ENCODE results near the gene GLIPR2.

GRCh38 chr9:36118201-36118600 is 18.3 kb upstream of the GLIPR2 start:
- no peak for TF ChIP-seq CREB1 (CRISPR knock-in tag; IDR thresholded peaks at IDR 0.05; ENCODE audit: low read depth)
- TF ChIP-seq, protein P1, sequence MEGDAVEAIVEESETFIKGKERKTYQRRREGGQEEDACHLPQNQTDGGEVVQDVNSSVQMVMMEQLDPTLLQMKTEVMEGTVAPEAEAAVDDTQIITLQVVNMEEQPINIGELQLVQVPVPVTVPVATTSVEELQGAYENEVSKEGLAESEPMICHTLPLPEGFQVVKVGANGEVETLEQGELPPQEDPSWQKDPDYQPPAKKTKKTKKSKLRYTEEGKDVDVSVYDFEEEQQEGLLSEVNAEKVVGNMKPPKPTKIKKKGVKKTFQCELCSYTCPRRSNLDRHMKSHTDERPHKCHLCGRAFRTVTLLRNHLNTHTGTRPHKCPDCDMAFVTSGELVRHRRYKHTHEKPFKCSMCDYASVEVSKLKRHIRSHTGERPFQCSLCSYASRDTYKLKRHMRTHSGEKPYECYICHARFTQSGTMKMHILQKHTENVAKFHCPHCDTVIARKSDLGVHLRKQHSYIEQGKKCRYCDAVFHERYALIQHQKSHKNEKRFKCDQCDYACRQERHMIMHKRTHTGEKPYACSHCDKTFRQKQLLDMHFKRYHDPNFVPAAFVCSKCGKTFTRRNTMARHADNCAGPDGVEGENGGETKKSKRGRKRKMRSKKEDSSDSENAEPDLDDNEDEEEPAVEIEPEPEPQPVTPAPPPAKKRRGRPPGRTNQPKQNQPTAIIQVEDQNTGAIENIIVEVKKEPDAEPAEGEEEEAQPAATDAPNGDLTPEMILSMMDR (conservative IDR thresholded peaks at IDR 0.05; ENCODE audit: low read depth in 2 of 2) = no peak
- no peak for TF ChIP-seq EZH2 (IDR thresholded peaks at IDR 0.05; ENCODE audit: low read depth, unreplicated experiment)
- TF ChIP-seq JUNB (IDR thresholded peaks at IDR 0.05; ENCODE audit: unreplicated experiment) = no peak
- TF ChIP-seq, protein P2, sequence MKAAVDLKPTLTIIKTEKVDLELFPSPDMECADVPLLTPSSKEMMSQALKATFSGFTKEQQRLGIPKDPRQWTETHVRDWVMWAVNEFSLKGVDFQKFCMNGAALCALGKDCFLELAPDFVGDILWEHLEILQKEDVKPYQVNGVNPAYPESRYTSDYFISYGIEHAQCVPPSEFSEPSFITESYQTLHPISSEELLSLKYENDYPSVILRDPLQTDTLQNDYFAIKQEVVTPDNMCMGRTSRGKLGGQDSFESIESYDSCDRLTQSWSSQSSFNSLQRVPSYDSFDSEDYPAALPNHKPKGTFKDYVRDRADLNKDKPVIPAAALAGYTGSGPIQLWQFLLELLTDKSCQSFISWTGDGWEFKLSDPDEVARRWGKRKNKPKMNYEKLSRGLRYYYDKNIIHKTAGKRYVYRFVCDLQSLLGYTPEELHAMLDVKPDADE (IDR thresholded peaks at IDR 0.05) = no peak
- no peak for TF ChIP-seq POLR2AphosphoS5 (IDR thresholded peaks at IDR 0.05; ENCODE audit: low read depth)

All from GM23338 (cell line).